ENCODE results near the gene WDR45B. TPM values are rescaled to one million over a fixed set of nuclear protein-coding genes. Genes with fewer than 3 reads are reported as not detected.

WDR45B gene
- polyA plus RNA-seq, 1 of the 3 experiments (the other 2 are of a cell fraction) = 171 TPM

DNA sequence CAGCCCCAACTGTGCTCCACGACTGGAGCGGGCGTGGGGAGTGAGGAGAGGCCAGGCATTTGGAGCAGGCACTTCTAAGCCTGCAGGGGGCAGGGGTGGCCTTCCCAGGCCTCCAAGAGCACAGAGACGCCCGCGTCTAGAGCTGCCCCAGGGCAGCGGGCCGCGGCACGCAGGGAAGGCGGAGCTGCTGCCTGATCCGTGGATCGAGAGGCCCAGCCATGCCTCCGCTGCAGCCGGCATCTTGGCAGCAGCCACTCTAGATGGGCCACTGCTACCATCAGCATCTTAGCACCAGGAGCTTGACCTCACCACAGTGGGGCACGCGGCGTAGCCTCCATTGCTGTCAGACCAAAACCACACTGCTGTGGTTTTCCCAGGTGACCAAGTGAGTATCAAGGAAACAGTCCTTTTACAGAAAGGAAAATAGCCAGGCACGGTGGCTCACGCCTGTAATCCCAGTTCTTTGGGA, 20.4 kb upstream of the WDR45B start:
- Histone ChIP-seq H3K9ac (no peak overlapping the region), H2AFZ (ENCODE audit: low read depth) (no peak overlapping the region), H3K27ac (ENCODE audit: low read depth in 2 of 2, low read length in 1 of 2) (no peak overlapping the region), H3K4me3 (ENCODE audit: low read depth in 2 of 2, low read length in 1 of 2) (no peak overlapping the region), H4K20me1 (ENCODE audit: insufficient read depth) (no peaks in the 10 kb centered on the region), H3K4me2 (no peak overlapping the region), H3K4me1 (ENCODE audit: control insufficient read depth in 1 of 2, insufficient read depth in 2 of 2, low read depth in 1 of 2, low read length in 1 of 2) (peaks cover 0 to 2% of the 10 kb centered on the region in 2 experiments; a peak in 1 of 4 replicates), H3K9me2 (no peaks in the 10 kb centered on the region), H3K36me3 (replicated peaks in 1 of 2; ENCODE audit: control insufficient read depth in 1 of 2, insufficient read depth in 2 of 2, low read length in 1 of 2) (no peaks in the 10 kb centered on the region), H3K27me3 (ENCODE audit: insufficient read depth) (no peaks in the 10 kb centered on the region), H3K79me2 (ENCODE audit: insufficient read depth) (no peaks in the 10 kb centered on the region), H3K9me3 (no peaks in the 10 kb centered on the region), H3F3A (replicated peaks; ENCODE audit: insufficient read depth) (peaks cover 4% of the 10 kb centered on the region)
- WGBS (ENCODE audit: low lambda C conversion rate) = 47% methylated on average over 10 of the region's 20 CpGs
- POLR2A ChIA-PET = no interaction called here
- TF ChIP-seq SIN3A (IDR thresholded peaks at IDR 0.05; ENCODE audit: borderline replicate concordance, low read depth, low read length) (no peak), SMC3 (IDR thresholded peaks at IDR 0.05; ENCODE audit: low read depth, low read length) (peak; percentile 44; the same call in 1 of the 2 replicates), MXI1 (IDR thresholded peaks at IDR 0.05; ENCODE audit: low read depth, low read length) (no peak), RAD21 (IDR thresholded peaks at IDR 0.05; ENCODE audit: low read length) (peak; percentile 66), CTCF (IDR thresholded peaks at IDR 0.05) (peak; percentile 48)
- CTCF ChIA-PET = interaction anchor here (0.8 to 2.1 kb wide), 19 partner anchors 10 to 244 kb away, joined by 3 to 18 read pairs (median 4); partner anchors contain the start of gene FN3K
- DNase-seq = peak; percentile 84

DNA sequence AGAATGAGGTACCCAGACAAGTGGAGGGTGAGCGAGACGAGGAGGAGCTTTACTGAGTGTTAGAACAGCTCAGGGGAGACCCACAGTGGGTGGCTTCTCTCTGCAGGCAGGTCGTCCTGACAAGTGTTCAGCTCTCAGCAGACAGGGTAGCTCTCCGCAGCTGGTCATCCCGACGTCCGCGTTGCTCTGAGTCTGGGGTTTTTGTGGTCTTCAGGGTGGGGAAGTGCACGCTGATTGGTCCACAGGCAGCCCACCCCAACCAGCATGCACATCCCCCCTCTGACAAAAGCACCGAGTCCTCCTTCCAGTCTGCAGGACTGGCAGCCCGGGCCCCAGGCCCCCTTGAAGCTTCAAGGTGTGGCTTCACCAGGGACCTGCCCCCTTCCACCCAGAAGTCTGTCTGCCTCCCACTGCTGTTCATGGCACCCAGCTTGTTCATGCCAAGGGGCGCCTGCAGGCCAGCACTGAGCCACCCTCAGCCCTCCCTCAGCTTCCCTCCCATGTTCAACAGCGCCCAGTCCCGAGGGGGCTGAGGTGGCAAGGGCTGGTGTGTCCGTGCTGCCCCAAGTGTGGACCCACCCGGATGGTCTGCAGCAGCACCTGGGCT, 19.9 kb upstream of the WDR45B start:
- Histone ChIP-seq H2AFZ (ENCODE audit: low read depth) (no peak overlapping the region), H3K9me3 (no peaks in the 10 kb centered on the region), H3K36me3 (replicated peaks in 1 of 2; ENCODE audit: control insufficient read depth in 1 of 2, insufficient read depth in 2 of 2, low read length in 1 of 2) (no peaks in the 10 kb centered on the region), H3K79me2 (ENCODE audit: insufficient read depth) (no peaks in the 10 kb centered on the region), H3K4me1 (ENCODE audit: control insufficient read depth in 1 of 2, insufficient read depth in 2 of 2, low read depth in 1 of 2, low read length in 1 of 2) (peaks cover 0 to 2% of the 10 kb centered on the region in 2 experiments; a peak in 1 of 4 replicates), H3K9ac (no peak overlapping the region), H3K4me2 (no peak overlapping the region), H3K27ac (ENCODE audit: low read depth in 2 of 2, low read length in 1 of 2) (no peak overlapping the region), H3K27me3 (ENCODE audit: insufficient read depth) (no peaks in the 10 kb centered on the region), H3K4me3 (ENCODE audit: low read depth in 2 of 2, low read length in 1 of 2) (no peak overlapping the region), H3K9me2 (no peaks in the 10 kb centered on the region), H4K20me1 (ENCODE audit: insufficient read depth) (no peaks in the 10 kb centered on the region), H3F3A (replicated peaks; ENCODE audit: insufficient read depth) (peaks cover 4% of the 10 kb centered on the region)
- DNase-seq = no peak
- 82% methylated on average over 15 of the region's 16 CpGs for WGBS (ENCODE audit: low lambda C conversion rate)
- ChIA-PET CTCF (interaction anchor here (0.8 to 2.1 kb wide), 18 partner anchors 11 to 244 kb away, joined by 3 to 18 read pairs (median 4); no protein-coding TSS in a partner anchor), POLR2A (no interaction called here)
- TF ChIP-seq, protein P1, sequence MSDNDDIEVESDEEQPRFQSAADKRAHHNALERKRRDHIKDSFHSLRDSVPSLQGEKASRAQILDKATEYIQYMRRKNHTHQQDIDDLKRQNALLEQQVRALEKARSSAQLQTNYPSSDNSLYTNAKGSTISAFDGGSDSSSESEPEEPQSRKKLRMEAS (IDR thresholded peaks at IDR 0.05; ENCODE audit: low read depth) = no peak

DNA sequence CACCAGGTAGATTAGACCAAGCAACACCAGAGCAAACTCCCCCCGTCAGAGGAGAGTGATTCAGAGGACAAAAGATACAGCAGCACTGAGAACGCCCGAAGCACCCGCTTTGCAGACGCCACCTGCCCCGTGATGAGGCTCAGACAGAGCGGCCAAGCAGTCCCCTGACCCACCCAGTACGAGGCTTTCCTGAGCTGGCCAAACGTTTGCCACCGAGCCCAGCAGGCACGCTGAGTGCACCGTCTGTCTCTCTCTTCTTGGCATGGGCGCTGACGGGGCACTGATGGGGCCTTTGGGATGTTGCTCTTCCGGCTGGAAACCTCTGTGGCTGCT, 19.4 kb upstream of the WDR45B start:
- DNase-seq = no peak
- POLR2A ChIA-PET = no interaction called here
- Histone ChIP-seq H2AFZ (ENCODE audit: low read depth) (no peak overlapping the region), H3K4me2 (no peak overlapping the region), H3K27me3 (ENCODE audit: insufficient read depth) (no peaks in the 10 kb centered on the region), H3F3A (replicated peaks; ENCODE audit: insufficient read depth) (peaks cover 4% of the 10 kb centered on the region), H3K4me3 (ENCODE audit: low read depth in 2 of 2, low read length in 1 of 2) (no peak overlapping the region), H3K9me2 (no peaks in the 10 kb centered on the region), H4K20me1 (ENCODE audit: insufficient read depth) (no peaks in the 10 kb centered on the region), H3K4me1 (ENCODE audit: control insufficient read depth in 1 of 2, insufficient read depth in 2 of 2, low read depth in 1 of 2, low read length in 1 of 2) (peaks cover 0 to 2% of the 10 kb centered on the region in 2 experiments; a peak in 1 of 4 replicates), H3K79me2 (ENCODE audit: insufficient read depth) (no peaks in the 10 kb centered on the region), H3K27ac (ENCODE audit: low read depth in 2 of 2, low read length in 1 of 2) (no peak overlapping the region), H3K9ac (no peak overlapping the region), H3K9me3 (no peaks in the 10 kb centered on the region), H3K36me3 (replicated peaks in 1 of 2; ENCODE audit: control insufficient read depth in 1 of 2, insufficient read depth in 2 of 2, low read length in 1 of 2) (no peaks in the 10 kb centered on the region)
- CTCF ChIA-PET = interaction anchor here (0.8 to 2.1 kb wide), 8 partner anchors 10 to 109 kb away, joined by 3 to 18 read pairs (median 5); no protein-coding TSS in a partner anchor
- 88% methylated on average over 15 of the region's 15 CpGs for WGBS (ENCODE audit: low lambda C conversion rate)
- TF ChIP-seq ZBTB33 (IDR thresholded peaks at IDR 0.05; ENCODE audit: borderline replicate concordance, low read depth) (no peak), CTCF (IDR thresholded peaks at IDR 0.05) (no peak), FOXM1 (IDR thresholded peaks at IDR 0.05; ENCODE audit: low read depth) (no peak), MEF2A (IDR thresholded peaks at IDR 0.05; ENCODE audit: borderline replicate concordance, low read depth) (no peak), TEAD4 (IDR thresholded peaks at IDR 0.05; ENCODE audit: borderline replicate concordance, insufficient read depth) (no peak), RAD21 (IDR thresholded peaks at IDR 0.05; ENCODE audit: low read length) (no peak), RFX5 (IDR thresholded peaks at IDR 0.05; ENCODE audit: low read length) (no peak), SMC3 (IDR thresholded peaks at IDR 0.05; ENCODE audit: low read depth, low read length) (no peak), GATA2 (CRISPR knock-in tag; IDR thresholded peaks at IDR 0.05) (no peak)

Measured in SK-N-SH (cell line).